Epithelial cell of proximal tubule (primary cell): ENCODE measurements around the gene DDX47. TPM values are rescaled to one million over a fixed set of nuclear protein-coding genes. Genes with fewer than 3 reads are reported as not detected.
"Not testable (repeated sequence)": the region's sequence is repeated elsewhere in the genome, so short reads cannot be mapped to it uniquely, and the experiment has no call there.

Experiments
- DNase-seq: peaks from one replicate; pipeline ENCODE4 v3.0.0-alpha.2; 2011; ENCODE audit warnings: low read depth
- H3K4me3 ChIP-seq: 2 replicates; pipeline ENCODE4 v1.5.1; 2011; ENCODE audit warnings: low read depth, mild to moderate bottlenecking, low read length
- CTCF ChIP-seq: conservative IDR thresholded peaks from 2 replicates; pipeline ENCODE4 v1.5.1; 2012; ENCODE audit warnings: low read depth, mild to moderate bottlenecking, low read length
- total RNA-seq: library from RNA; depleted of rRNA; stranded (reverse); fragments of >200 nt; gene quantifications from 2 replicates; pipeline ENCODE4 v1.2.3, GENCODE V29; 2015

Gene DDX47
- total RNA-seq, 1 donor from 2014 or later = 106 TPM

GRCh38 chr12:12837813-12838153 lies 24.6 kb downstream of the DDX47 start:
- DNase-seq = no peak
- TF ChIP-seq CTCF = no peak
- no peak overlapping the region for H3K4me3 ChIP-seq

- DNase-seq = no peak
- H3K4me3 ChIP-seq = no peak overlapping the region
- no peak for TF ChIP-seq CTCF
Observed at GRCh38 chr12:12839003-12839395, 25.9 kb downstream of the DDX47 start.

- H3K4me3 ChIP-seq, DNase-seq: not testable (repeated sequence)
Observed at GRCh38 chr12:12839439-12839838, 26.3 kb downstream of the DDX47 start.

- DNase-seq = no peak
- TF ChIP-seq CTCF = no peak
- no peak overlapping the region for H3K4me3 ChIP-seq
Observed at GRCh38 chr12:12839873-12840579, 26.9 kb downstream of the DDX47 start.

GRCh38 chr12:12840580-12840899 lies 27.4 kb downstream of the DDX47 start:
- TF ChIP-seq CTCF = no peak
- H3K4me3 ChIP-seq = no peak overlapping the region
- DNase-seq = no peak

- DNase-seq = not testable (repeated sequence)
Observed at GRCh38 chr12:12841428-12841827, 28.3 kb downstream of the DDX47 start.

GRCh38 chr12:12845794-12846243 lies 32.7 kb downstream of the DDX47 start:
- no peak for TF ChIP-seq CTCF
- DNase-seq = no peak
- no peak overlapping the region for H3K4me3 ChIP-seq

More at GRCh38 chr12:12841428-12841827, 28.3 kb downstream of the DDX47 start:
- not testable (repeated sequence) for H3K4me3 ChIP-seq

- H3K4me3 ChIP-seq, DNase-seq: not testable (repeated sequence)
Observed at GRCh38 chr12:12846780-12847179, 33.6 kb downstream of the DDX47 start.

GRCh38 chr12:12853435-12853834 lies 40.3 kb downstream of the DDX47 start:
- no peak overlapping the region for H3K4me3 ChIP-seq
- no peak for TF ChIP-seq CTCF
- DNase-seq = no peak
